ENCODE measurements around the gene ACSL3.

DNA sequence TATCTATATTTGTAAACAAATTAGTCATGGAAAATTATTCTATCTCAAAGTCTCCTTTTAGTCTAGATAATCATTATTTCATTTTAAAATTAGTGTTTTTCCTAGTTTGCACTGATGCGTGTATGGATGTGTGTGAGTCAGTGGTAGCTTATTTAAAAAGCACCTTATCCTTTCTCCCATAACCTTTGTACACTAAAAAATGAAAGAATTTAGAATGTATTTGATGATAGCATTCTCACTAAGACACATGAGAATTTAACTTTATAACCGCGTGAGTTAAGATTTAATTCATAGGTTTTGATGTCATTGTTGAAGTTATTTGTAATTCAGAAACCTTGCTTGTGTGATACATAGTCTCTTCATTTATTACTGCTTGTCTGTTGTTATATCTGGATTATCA, 81.7 kb downstream of the ACSL3 start:
- TF ChIP-seq ZNF274 (IDR thresholded peaks at IDR 0.05; ENCODE audit: low read depth, low read length) = no peak
- TF ChIP-seq SUZ12 (IDR thresholded peaks at IDR 0.05; ENCODE audit: extremely low read depth, insufficient read depth, insufficient read length) = no peak

Measured in NT2/D1 (cell line).